ENCODE results near the gene TM9SF3.

Gene TM9SF3

GRCh38 chr10:96500050-96500449 lies 86.8 kb downstream of the TM9SF3 start:
- H3K4me3 ChIP-seq (ENCODE audit: control insufficient read depth, low read depth, low read length) = no peak overlapping the region
- no peak for DNase-seq (ENCODE audit: low read depth)
- no peak for TF ChIP-seq CTCF (IDR thresholded peaks at IDR 0.05; ENCODE audit: control insufficient read depth, insufficient read depth, low read depth, low read length, missing control alignments)

DNA sequence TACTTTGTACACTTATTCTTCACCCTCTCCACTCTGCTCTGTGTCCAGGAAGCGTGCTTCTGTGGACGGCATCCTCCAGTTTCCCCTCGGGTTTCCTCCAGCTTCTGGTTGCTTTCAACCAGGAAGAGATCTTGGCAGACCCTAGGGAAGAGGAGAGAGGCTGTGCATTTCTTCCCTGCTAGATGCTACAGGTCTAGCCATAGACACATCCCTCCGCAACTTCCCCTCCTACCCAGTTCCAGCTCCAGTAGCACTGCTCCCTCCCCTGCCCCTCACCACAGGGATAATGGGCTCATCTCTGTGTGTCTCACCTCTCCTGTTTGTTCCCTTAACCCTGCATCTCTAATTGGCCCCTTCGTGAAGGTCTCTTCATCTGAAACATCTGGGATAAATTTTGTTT lies 89.4 kb downstream of the TM9SF3 start:
- no peak for DNase-seq (ENCODE audit: low read depth)
- no peak overlapping the region for H3K4me3 ChIP-seq (ENCODE audit: control insufficient read depth, low read depth, low read length)
- no peak for TF ChIP-seq CTCF (IDR thresholded peaks at IDR 0.05; ENCODE audit: control insufficient read depth, insufficient read depth, low read depth, low read length, missing control alignments)

GRCh38 chr10:96496281-96496925 lies 90.4 kb downstream of the TM9SF3 start:
- no peak for DNase-seq (ENCODE audit: low read depth)
- TF ChIP-seq CTCF (IDR thresholded peaks at IDR 0.05; ENCODE audit: control insufficient read depth, insufficient read depth, low read depth, low read length, missing control alignments) = no peak
- no peak overlapping the region for H3K4me3 ChIP-seq (ENCODE audit: control insufficient read depth, low read depth, low read length)

GRCh38 chr10:96495544-96495943 lies 91.3 kb downstream of the TM9SF3 start:
- TF ChIP-seq CTCF (IDR thresholded peaks at IDR 0.05; ENCODE audit: control insufficient read depth, insufficient read depth, low read depth, low read length, missing control alignments) = no peak
- no peak overlapping the region for H3K4me3 ChIP-seq (ENCODE audit: control insufficient read depth, low read depth, low read length)
- no peak for DNase-seq (ENCODE audit: low read depth)

DNA sequence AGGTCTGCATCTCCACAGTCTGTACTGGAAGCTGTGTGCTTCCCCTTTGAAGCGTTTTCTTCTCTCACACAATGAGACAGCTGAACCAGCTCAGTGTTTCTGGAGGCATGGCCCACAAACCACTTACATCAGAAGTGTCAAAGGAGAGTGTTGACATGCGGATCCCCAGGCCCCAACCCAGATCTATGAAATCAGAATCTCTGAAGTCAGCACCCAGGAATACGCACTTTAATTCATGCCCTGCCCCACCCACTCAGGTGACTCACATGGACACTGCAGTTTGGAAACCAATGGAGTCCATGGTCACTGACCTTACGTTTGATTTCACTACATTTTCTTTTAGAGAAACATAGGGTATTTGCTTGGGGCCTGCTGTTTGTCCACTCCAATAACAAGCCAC lies 92.1 kb downstream of the TM9SF3 start:
- H3K4me3 ChIP-seq (ENCODE audit: control insufficient read depth, low read depth, low read length) = no peak overlapping the region
- no peak for TF ChIP-seq CTCF (IDR thresholded peaks at IDR 0.05; ENCODE audit: control insufficient read depth, insufficient read depth, low read depth, low read length, missing control alignments)
- no peak for DNase-seq (ENCODE audit: low read depth)

- TF ChIP-seq CTCF (IDR thresholded peaks at IDR 0.05; ENCODE audit: control insufficient read depth, insufficient read depth, low read depth, low read length, missing control alignments) = no peak
- no peak for DNase-seq (ENCODE audit: low read depth)
- H3K4me3 ChIP-seq (ENCODE audit: control insufficient read depth, low read depth, low read length) = no peak overlapping the region
These were observed 92.8 kb downstream of the TM9SF3 start for GRCh38 chr10:96493871-96494525.

Measured in AG09309 (cell line).